Retinal pigment epithelial cell (primary cell): ENCODE data around the gene IL34.

ENCODE experiments used
- DNase-seq: peaks from one replicate; pipeline ENCODE4 v3.0.0-alpha.2; 2010; ENCODE audit warnings: low read depth
- H3K4me3 ChIP-seq: 2 replicates; pipeline ENCODE4 v1.5.1; 2011; ENCODE audit warnings: mild to moderate bottlenecking, low read length, control low read depth, moderate library complexity
- TF ChIP-seq, protein P1 (sequence below): conservative IDR thresholded peaks from 2 replicates; pipeline ENCODE4 v1.5.1; 2011; ENCODE audit warnings: low read depth, low read length, control low read depth, inconsistent platforms

IL34 gene

DNA sequence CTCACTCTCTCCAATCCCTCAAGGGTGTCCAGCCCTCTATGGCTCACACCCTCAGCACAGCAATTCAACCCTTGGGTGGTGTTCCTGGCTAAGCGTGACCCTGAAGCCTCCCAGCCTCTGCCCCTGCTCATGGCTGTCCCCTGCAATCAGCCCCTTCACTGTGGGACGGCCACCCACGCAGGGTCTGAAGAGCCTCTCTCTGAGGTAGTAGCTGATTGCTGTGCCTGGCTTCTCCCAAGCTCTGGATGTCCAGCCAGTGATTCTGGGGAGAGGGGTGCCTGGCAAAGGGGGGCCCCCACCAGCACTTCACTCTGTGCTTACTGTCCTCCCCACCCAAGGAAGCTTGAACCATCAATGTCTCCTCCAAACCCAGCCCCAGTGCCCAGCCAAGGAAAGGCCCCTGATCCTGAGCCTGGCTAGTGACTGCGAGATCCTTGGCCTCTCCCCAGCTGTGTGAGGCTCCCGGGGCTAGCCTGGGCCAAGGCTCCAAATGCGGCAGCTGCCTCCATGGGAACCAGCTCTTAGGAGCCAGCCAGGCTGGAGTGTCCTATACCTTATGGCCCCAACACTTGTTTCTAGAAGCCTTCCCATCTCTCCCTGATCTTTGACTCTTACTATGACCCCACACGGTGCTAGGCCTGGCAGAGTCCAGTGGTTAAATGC, 29.6 kb downstream of the IL34 start:
- H3K4me3 ChIP-seq = no peak overlapping the region
- no peak for DNase-seq
- TF ChIP-seq, protein P1, sequence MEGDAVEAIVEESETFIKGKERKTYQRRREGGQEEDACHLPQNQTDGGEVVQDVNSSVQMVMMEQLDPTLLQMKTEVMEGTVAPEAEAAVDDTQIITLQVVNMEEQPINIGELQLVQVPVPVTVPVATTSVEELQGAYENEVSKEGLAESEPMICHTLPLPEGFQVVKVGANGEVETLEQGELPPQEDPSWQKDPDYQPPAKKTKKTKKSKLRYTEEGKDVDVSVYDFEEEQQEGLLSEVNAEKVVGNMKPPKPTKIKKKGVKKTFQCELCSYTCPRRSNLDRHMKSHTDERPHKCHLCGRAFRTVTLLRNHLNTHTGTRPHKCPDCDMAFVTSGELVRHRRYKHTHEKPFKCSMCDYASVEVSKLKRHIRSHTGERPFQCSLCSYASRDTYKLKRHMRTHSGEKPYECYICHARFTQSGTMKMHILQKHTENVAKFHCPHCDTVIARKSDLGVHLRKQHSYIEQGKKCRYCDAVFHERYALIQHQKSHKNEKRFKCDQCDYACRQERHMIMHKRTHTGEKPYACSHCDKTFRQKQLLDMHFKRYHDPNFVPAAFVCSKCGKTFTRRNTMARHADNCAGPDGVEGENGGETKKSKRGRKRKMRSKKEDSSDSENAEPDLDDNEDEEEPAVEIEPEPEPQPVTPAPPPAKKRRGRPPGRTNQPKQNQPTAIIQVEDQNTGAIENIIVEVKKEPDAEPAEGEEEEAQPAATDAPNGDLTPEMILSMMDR = no peak

DNA sequence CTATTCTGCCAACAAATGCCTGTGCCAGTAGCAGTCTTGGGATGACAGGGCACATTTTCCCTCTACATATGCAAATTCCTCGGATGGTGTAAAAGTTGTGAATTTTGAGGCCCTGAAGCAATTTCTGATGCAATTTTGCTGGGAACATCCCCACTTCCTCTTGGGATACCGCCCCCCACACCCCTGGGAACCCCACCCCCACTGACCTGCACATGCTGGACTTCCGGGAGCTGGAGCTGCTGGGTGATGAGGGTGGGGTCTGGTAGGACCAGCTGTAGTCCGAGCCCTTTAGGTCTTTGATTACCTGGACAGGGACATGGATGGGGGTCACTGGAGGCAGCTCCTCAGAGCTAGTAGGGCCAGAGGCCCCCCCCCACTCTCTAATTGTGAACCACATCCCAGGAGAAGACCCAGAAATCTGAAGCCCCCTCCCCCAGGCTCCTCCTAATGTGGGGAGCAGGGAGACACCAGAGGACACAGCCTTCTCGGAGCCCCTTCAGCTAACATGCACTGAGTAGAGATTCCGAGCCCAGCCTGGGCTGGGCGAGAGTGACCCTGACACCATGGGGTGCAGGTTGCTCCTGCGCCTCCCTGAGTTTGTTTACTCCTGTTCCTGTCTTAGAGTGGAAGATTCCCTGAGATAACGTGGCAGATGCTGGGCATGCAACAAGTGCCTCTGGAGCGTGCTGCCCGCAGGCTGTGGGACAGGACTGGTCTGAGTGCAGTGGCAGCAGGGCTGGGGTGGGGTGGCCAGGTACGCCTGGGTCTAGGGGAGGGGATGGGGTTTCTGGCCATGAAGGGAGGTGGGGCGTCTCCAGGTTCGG, 30.5 kb downstream of the IL34 start:
- no peak overlapping the region for H3K4me3 ChIP-seq
- DNase-seq = no peak
- TF ChIP-seq, protein P1 = no peak

GRCh38 chr16:70677499-70678120, 31.3 kb downstream of the IL34 start:
- TF ChIP-seq, protein P1 = no peak
- H3K4me3 ChIP-seq = no peak overlapping the region
- no peak for DNase-seq

GRCh38 chr16:70678121-70678897, 31.9 kb downstream of the IL34 start:
- TF ChIP-seq, protein P1 = no peak

DNA sequence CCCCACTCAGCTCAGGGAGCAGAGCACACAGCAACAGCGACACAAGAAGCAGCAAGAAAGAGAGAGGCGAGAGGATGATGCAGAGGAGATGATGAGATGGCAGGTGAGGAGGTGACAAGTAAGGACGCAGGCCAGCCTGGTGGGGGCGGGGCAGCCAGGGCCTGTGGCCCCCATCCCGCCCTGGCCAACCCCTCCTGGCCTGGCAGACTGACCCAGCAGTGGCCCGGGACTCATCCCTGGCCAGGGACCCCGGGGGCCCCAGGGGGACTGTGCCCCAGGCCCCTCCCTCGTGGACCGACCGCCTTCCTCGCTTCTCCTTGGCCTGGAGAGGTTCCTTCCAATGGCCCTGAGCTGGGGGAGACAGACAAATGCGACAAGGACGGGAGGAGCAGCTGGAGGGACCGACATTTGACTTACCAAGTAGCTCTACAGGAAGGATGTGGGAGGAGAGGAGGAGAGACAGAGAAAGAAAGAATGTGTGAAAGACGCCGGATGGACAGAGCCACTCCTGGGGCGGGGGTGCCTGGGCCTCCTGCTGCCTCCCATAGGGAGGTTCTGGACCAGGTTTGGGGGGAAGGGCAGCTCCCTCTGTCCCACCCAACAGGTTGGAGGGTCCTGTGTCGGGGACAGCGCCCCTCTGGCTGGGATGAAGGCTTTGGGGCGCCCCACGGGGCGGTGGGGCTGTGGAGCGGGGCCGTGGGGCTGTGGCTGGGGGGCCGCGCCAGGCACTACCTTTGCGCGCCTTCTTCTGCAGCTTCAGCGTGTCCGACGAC, 32.7 kb downstream of the IL34 start:
- no peak overlapping the region for H3K4me3 ChIP-seq
- TF ChIP-seq, protein P1 = no peak
- no peak for DNase-seq

More at GRCh38 chr16:70678121-70678897, 31.9 kb downstream of the IL34 start:
- DNase-seq = no peak
- H3K4me3 ChIP-seq = no peak overlapping the region
